Mucosa of descending colon (tissue), 3 donors: ENCODE measurements around the gene APP. TPM values are rescaled to one million over a fixed set of nuclear protein-coding genes. Genes with fewer than 3 reads are reported as not detected.
A peak's percentile ranks its signal among the peaks of the same experiment; 100 is the strongest.

Experiments
- ATAC-seq: fragments of 200-7000 bp; cut with Tn5 transposase; one replicate; pipeline ENCODE4 v1.9.1; 2020; ENCODE audit warnings: mild to moderate bottlenecking, moderate library complexity
- DNase-seq, 3 donors: peaks; one replicate each; pipeline ENCODE4 v3.0.0-alpha.2; 2020
- H3K36me3 ChIP-seq: fragments of 200-600 bp; one replicate; pipeline ENCODE4 v1.8.0; 2021; ENCODE audit warnings: low read depth, mild to moderate bottlenecking
- H3K4me1 ChIP-seq: fragments of 200-600 bp; one replicate; pipeline ENCODE4 v1.8.0; 2021; ENCODE audit warnings: low read depth, mild to moderate bottlenecking
- H3K4me3 ChIP-seq: fragments of 200-600 bp; one replicate; pipeline ENCODE4 v1.8.0; 2021; ENCODE audit warnings: mild to moderate bottlenecking
- H3K9me3 ChIP-seq: fragments of 200-600 bp; one replicate; pipeline ENCODE4 v1.8.0; 2021; ENCODE audit warnings: mild to moderate bottlenecking
- CTCF ChIP-seq: fragments of 200-600 bp; IDR thresholded peaks from one replicate; pipeline ENCODE4 v1.8.0; 2022; ENCODE audit warnings: antibody characterized with exemption, mild to moderate bottlenecking
- intact Hi-C, 2 donors: fragments of 100-400 bp; cut with DNase I in 1 of 2; cut with micrococcal nuclease in 1 of 2; formaldehyde crosslinking; loops; one replicate each; pipeline versions ENCODE4 v1.11.0 to v1.11.1; 2022; cut with DNase I, micrococcal nuclease
- total RNA-seq, 3 donors: library from RNA; stranded (reverse); fragmentation: NEBNext Ultra II Directional in 2 of 3; extraction: Animal tissue kit (Norgen Biotek cat#: 25700) in 2 of 3; gene quantifications; one replicate each; pipeline versions ENCODE4 v1.2.1 to v1.2.4, GENCODE V29; 2021 to 2023
- donor health status: DM: no; HTN: no; CAD: no; lungs with moderate emphysema.
- donor health status: DM: no; HTN: no; CAD: no.
- donor health status: DM: no; HTN: yes; CAD: no.

APP gene
- total RNA-seq, 3 donors from 2014 or later = 573 to 666 (median 579) TPM

- H3K36me3 ChIP-seq = no peaks in the 10 kb centered on the region
- DNase-seq = no peak
Observed at GRCh38 chr21:25901330-25901979, 269.1 kb downstream of the APP start.

GRCh38 chr21:25898671-25899070, 271.9 kb downstream of the APP start:
- ATAC-seq = no peak
- no peak for TF ChIP-seq CTCF
- no peaks in the 10 kb centered on the region for H3K9me3 ChIP-seq

More at GRCh38 chr21:25901330-25901979, 269.1 kb downstream of the APP start:
- Histone ChIP-seq H3K4me1 (peaks cover 13% of the 10 kb centered on the region), H3K9me3 (no peaks in the 10 kb centered on the region), H3K4me3 (no peak overlapping the region)
- intact Hi-C loops = no loop called here
- ATAC-seq = no peak
- TF ChIP-seq CTCF = no peak

GRCh38 chr21:25897383-25897782, 273.2 kb downstream of the APP start:
- no peak for ATAC-seq

More at GRCh38 chr21:25898671-25899070, 271.9 kb downstream of the APP start:
- intact Hi-C loops = no loop called here
- no peak for DNase-seq
- no peak overlapping the region for H3K4me3 ChIP-seq
- H3K4me1 ChIP-seq = no peaks in the 10 kb centered on the region
- H3K36me3 ChIP-seq = no peaks in the 10 kb centered on the region

GRCh38 chr21:25896501-25897056, 274.0 kb downstream of the APP start:
- H3K9me3 ChIP-seq = no peaks in the 10 kb centered on the region
- no peak for ATAC-seq
- DNase-seq = no peak
- no peaks in the 10 kb centered on the region for H3K36me3 ChIP-seq
- intact Hi-C loops = no loop called here
- no peak overlapping the region for H3K4me3 ChIP-seq
- no peaks in the 10 kb centered on the region for H3K4me1 ChIP-seq
- no peak for TF ChIP-seq CTCF

More at GRCh38 chr21:25897383-25897782, 273.2 kb downstream of the APP start:
- intact Hi-C loops = no loop called here
- no peak for DNase-seq
- Histone ChIP-seq H3K9me3 (no peaks in the 10 kb centered on the region), H3K4me3 (no peak overlapping the region), H3K36me3 (no peaks in the 10 kb centered on the region), H3K4me1 (no peaks in the 10 kb centered on the region)
- TF ChIP-seq CTCF = no peak

- H3K4me3 ChIP-seq = no peak overlapping the region
- intact Hi-C loops = no loop called here
- H3K4me1 ChIP-seq = no peaks in the 10 kb centered on the region
- peak; percentile 70 for ATAC-seq
- H3K9me3 ChIP-seq = no peaks in the 10 kb centered on the region
- no peak for TF ChIP-seq CTCF
- no peaks in the 10 kb centered on the region for H3K36me3 ChIP-seq
- no peak for DNase-seq
Observed at GRCh38 chr21:25895565-25896205, 274.9 kb downstream of the APP start.
